HT1080 (cell line): ENCODE results near the gene ATP10D. TPM values are rescaled to one million over a fixed set of nuclear protein-coding genes. Genes with fewer than 3 reads are reported as not detected.

Source experiments
- total RNA-seq: library from RNA; depleted of rRNA; stranded (reverse); fragments of >200 nt; shearing (Covaris generic); gene quantifications from 2 replicates; pipeline ENCODE4 v1.2.3, GENCODE V29; 2014; rRNA removed

ATP10D gene
- total RNA-seq, 1 experiment from 2014 or later: 11.0 TPM

Other genes starting within 250 kb of the ATP10D start
- gene COMMD8, start 21.6 kb upstream of the ATP10D start, total RNA-seq: 44.1 and 52.4 TPM in 2 replicates